PC-9 (cell line): ENCODE measurements around the gene SLC22A4. TPM values are rescaled to one million over a fixed set of nuclear protein-coding genes. Genes with fewer than 3 reads are reported as not detected.

ENCODE experiments used
- BruUV-seq: library from RNA; stranded (reverse); fragments of 400-500 nt; replicated peaks from 2 replicates; lab custom pipeline; 2021; lab: Mats Ljungman, UMichigan
- CTCF ChIA-PET: fragments of 300-600 bp; sonication (Branson Sonifier 250); formaldehyde crosslinking; loops from one replicate; lab custom pipeline; 2022; ENCODE audit warnings: antibody characterized with exemption; lab: Charles Lee
- POLR2A ChIA-PET: fragments of 300-600 bp; sonication (Branson Sonifier 250); formaldehyde crosslinking; loops from one replicate; lab custom pipeline; 2022; ENCODE audit warnings: antibody characterized with exemption; ENCODE audit not compliant: unreplicated experiment; lab: Charles Lee
- DNase-seq, 2 experiments: peaks; one replicate each; pipeline versions ENCODE4 v3.0.0 to v3.0.0-alpha.2; 2015 to 2022; ENCODE audit warnings: mixed read lengths in 1 of 2
- H2AFZ ChIP-seq: fragments of 200-600 bp; sonication (generic); 2 replicates; pipeline ENCODE4 v1.8.1; 2017; ENCODE audit warnings: antibody characterized with exemption
- H3F3A ChIP-seq: fragments of 200-600 bp; sonication (generic); 2 replicates; pipeline ENCODE4 v1.8.1; 2017; ENCODE audit warnings: antibody characterized with exemption, mild to moderate bottlenecking, low read depth; ENCODE audit not compliant: insufficient read depth
- H3K27ac ChIP-seq: fragments of 200-600 bp; sonication (generic); 2 replicates; pipeline ENCODE4 v1.6.1; 2016; ENCODE audit warnings: mixed run types
- H3K27me3 ChIP-seq: fragments of 200-600 bp; sonication (generic); 2 replicates; pipeline ENCODE4 v1.6.1; 2016; ENCODE audit warnings: low read depth, mixed run types; ENCODE audit not compliant: insufficient read depth
- H3K36me3 ChIP-seq: fragments of 200-600 bp; sonication (generic); 2 replicates; pipeline ENCODE4 v1.6.1; 2016; ENCODE audit warnings: low read depth, mixed run types
- H3K4me1 ChIP-seq: fragments of 200-600 bp; sonication (generic); replicated peaks from 2 replicates; pipeline ENCODE4 v1.6.1; 2016; ENCODE audit warnings: mixed run types; ENCODE audit not compliant: insufficient read depth
- H3K4me2 ChIP-seq: fragments of 200-600 bp; sonication (generic); 2 replicates; pipeline ENCODE4 v1.6.1; 2017; ENCODE audit warnings: mixed run types
- H3K4me3 ChIP-seq: fragments of 200-600 bp; sonication (generic); 2 replicates; pipeline ENCODE4 v1.6.1; 2016; ENCODE audit warnings: mixed run types
- H3K79me2 ChIP-seq: fragments of 200-600 bp; sonication (generic); 2 replicates; pipeline ENCODE4 v1.6.1; 2017; ENCODE audit warnings: low read depth, mixed run types
- H3K9me2 ChIP-seq: fragments of 200-600 bp; sonication (generic); 2 replicates; pipeline ENCODE4 v1.8.1; 2017; ENCODE audit warnings: mild to moderate bottlenecking; ENCODE audit not compliant: insufficient read depth
- H3K9me3 ChIP-seq: fragments of 200-600 bp; sonication (generic); 2 replicates; pipeline ENCODE4 v1.8.1; 2016; ENCODE audit warnings: low read depth; ENCODE audit not compliant: insufficient read depth
- H4K20me1 ChIP-seq: fragments of 200-600 bp; sonication (generic); 2 replicates; pipeline ENCODE4 v1.8.1; 2017; ENCODE audit not compliant: insufficient read depth
- CTCF ChIP-seq: fragments of 200-600 bp; sonication (generic); conservative IDR thresholded peaks from 2 replicates; pipeline ENCODE4 v1.6.1; 2017; ENCODE audit warnings: mixed run types, antibody characterized with exemption, mild to moderate bottlenecking, moderate library complexity
- EZH2 ChIP-seq: fragments of 200-600 bp; sonication (generic); IDR thresholded peaks from 2 replicates; pipeline ENCODE4 v1.8.0; 2017; ENCODE audit warnings: antibody characterized with exemption, low read depth
- intact Hi-C: fragments of 100-400 bp; cut with micrococcal nuclease; formaldehyde crosslinking; loops from one replicate; pipeline ENCODE4 v1.10.0; 2022; ENCODE audit not compliant: unreplicated experiment
- total RNA-seq: library from RNA; stranded (reverse); gene quantifications from 2 replicates; pipeline ENCODE4 v1.2.3, GENCODE V29; 2021

Gene SLC22A4
- total RNA-seq, 1 experiment from 2014 or later, result 4.2 TPM

- no peak for DNase-seq
- ChIA-PET CTCF (interaction anchor here (0.7 kb wide), 1 partner anchor 11 kb away, joined by 3 read pairs; no protein-coding TSS in a partner anchor), POLR2A (no interaction called here)
- no peak overlapping the region for H3K4me2 ChIP-seq
- no TSS peak for BruUV-seq
- no peak overlapping the region for H3K27ac ChIP-seq
- no peaks in the 10 kb centered on the region for H3F3A ChIP-seq
- H2AFZ ChIP-seq, result no peak overlapping the region
- H3K27me3 ChIP-seq, result no peaks in the 10 kb centered on the region
- no peak for TF ChIP-seq EZH2
- no peak for TF ChIP-seq CTCF
- no peaks in the 10 kb centered on the region for H4K20me1 ChIP-seq
- no peak overlapping the region for H3K4me3 ChIP-seq
- no peaks in the 10 kb centered on the region for H3K79me2 ChIP-seq
- no peaks in the 10 kb centered on the region for H3K9me2 ChIP-seq
- no peaks in the 10 kb centered on the region for H3K4me1 ChIP-seq
- H3K9me3 ChIP-seq, result no peaks in the 10 kb centered on the region
- H3K36me3 ChIP-seq, result no peaks in the 10 kb centered on the region
- intact Hi-C loops, result no loop called here
Observed at GRCh38 chr5:132279801-132280200, 14.4 kb upstream of the SLC22A4 start.

- Histone ChIP-seq H3K4me2 (no peak overlapping the region), H3K27me3 (no peaks in the 10 kb centered on the region), H3K79me2 (no peaks in the 10 kb centered on the region), H3K4me3 (no peak overlapping the region), H3F3A (no peaks in the 10 kb centered on the region), H3K36me3 (no peaks in the 10 kb centered on the region), H3K4me1 (no peaks in the 10 kb centered on the region), H3K27ac (no peak overlapping the region), H4K20me1 (no peaks in the 10 kb centered on the region), H3K9me2 (no peaks in the 10 kb centered on the region), H3K9me3 (no peaks in the 10 kb centered on the region), H2AFZ (no peak overlapping the region)
- intact Hi-C loops, result no loop called here
- ChIA-PET CTCF (interaction anchor here (0.7 kb wide), 1 partner anchor 10 kb away, joined by 3 read pairs; no protein-coding TSS in a partner anchor), POLR2A (no interaction called here)
- no TSS peak for BruUV-seq
- no peak for TF ChIP-seq CTCF
- no peak for TF ChIP-seq EZH2
- DNase-seq, result no peak
Observed at GRCh38 chr5:132280371-132281240, 13.6 kb upstream of the SLC22A4 start.

GRCh38 chr5:132281856-132282614 lies 12.2 kb upstream of the SLC22A4 start:
- ChIA-PET POLR2A (interaction anchor here (0.6 kb wide), 2 partner anchors 21 to 219 kb away, joined by 3 to 7 read pairs; no protein-coding TSS in a partner anchor), CTCF (no interaction called here)
- no peaks in the 10 kb centered on the region for H3K36me3 ChIP-seq
- H3K27ac ChIP-seq, result no peak overlapping the region
- DNase-seq, result no peak
- TF ChIP-seq CTCF (no peak), EZH2 (no peak)
- no peaks in the 10 kb centered on the region for H3F3A ChIP-seq
- intact Hi-C loops, result no loop called here
- no peak overlapping the region for H2AFZ ChIP-seq
- H3K4me1 ChIP-seq, result no peaks in the 10 kb centered on the region
- H3K4me2 ChIP-seq, result no peak overlapping the region
- no peaks in the 10 kb centered on the region for H3K9me2 ChIP-seq
- no peak overlapping the region for H3K4me3 ChIP-seq
- no peaks in the 10 kb centered on the region for H3K27me3 ChIP-seq
- H4K20me1 ChIP-seq, result no peaks in the 10 kb centered on the region
- BruUV-seq, result no TSS peak
- H3K9me3 ChIP-seq, result no peaks in the 10 kb centered on the region
- no peaks in the 10 kb centered on the region for H3K79me2 ChIP-seq
